ENCODE measurements around the gene DRAM2.
A peak's percentile ranks its signal among the peaks of the same experiment; 100 is the strongest.
"Not testable (repeated sequence)": the region's sequence is repeated elsewhere in the genome, so short reads cannot be mapped to it uniquely, and the experiment has no call there.

The DRAM2 gene

GRCh38 chr1:111142356-111142975 lies 2.6 kb upstream of the DRAM2 start:
- no peak for FAIRE-seq
- DNase-seq (ENCODE audit: low spot score) = no peak

DNA sequence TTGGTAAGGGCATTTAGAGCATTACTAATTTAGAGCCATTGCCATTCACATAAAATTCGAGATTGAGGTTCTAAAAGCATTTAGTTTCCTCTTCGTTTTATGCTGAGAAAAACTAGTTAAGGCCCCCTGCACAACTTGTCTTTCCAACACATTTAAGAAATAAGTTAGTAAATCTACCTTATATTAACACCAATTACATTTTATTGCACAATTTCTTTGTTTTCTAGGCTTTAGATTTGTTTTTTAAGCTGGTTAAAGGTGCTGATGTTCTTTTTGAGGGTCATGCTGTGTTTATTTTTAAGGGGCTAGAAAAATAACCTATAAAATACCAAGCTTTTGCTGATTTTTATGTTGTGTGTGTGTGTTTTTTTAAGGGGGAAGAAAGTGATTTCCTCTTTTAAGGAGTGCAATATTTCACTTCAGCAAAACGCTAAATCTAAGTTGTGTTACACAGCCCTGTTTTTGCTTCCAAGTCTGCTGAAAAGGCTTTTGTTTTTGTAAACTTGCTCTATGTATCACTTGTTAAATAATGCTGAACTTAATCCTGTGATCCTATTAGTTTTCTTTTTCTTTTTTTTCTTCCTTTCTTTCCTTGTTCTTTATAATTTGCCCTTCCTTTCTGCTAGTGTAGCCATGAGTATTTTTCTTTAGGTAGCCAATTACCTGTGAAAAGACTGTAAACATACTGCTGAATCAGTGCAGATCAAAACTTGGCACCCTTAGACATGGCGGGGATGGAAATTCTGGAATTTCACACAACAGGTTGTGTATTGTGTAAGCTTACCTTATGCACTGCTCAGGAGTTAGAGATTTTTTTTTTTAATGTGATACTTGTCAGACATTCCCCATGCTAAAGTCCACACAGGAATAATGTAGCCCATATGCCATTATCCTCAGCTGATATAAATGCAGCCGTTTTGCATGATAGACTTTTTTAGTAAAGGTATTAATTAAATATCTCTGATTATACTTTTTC lies 1.6 kb upstream of the DRAM2 start:
- FAIRE-seq (no peak), DNase-seq (ENCODE audit: low spot score) (no peak)

GRCh38 chr1:111140680-111140967 lies 731 bp upstream of the DRAM2 start:
- FAIRE-seq (no peak), DNase-seq (ENCODE audit: low spot score) (peak; percentile 45)

- DNase-seq (ENCODE audit: low spot score) = peak; percentile 51
- FAIRE-seq = no peak
Measured at GRCh38 chr1:111139324-111139955, 453 bp downstream of the DRAM2 start.

DNA sequence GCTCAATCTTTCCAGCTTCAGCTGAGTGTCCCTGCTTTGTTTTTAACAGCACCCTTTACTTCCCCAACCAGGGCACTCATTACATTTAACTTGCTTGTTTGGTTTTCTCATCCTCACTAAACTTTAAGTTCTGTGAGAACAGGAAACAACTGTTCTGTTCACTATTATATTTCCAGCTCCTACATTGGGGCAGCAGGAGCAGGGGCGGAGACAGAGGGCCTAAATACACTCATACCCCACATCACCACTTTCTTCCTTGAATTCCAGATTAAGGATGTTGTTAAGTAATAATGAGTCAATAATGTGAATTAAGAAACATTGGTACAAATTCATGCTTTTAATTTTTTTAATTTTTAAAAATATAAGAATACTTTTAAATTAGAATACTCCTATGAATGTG lies 6.0 kb downstream of the DRAM2 start:
- no peak for FAIRE-seq
- DNase-seq (ENCODE audit: low spot score) = no peak

DNA sequence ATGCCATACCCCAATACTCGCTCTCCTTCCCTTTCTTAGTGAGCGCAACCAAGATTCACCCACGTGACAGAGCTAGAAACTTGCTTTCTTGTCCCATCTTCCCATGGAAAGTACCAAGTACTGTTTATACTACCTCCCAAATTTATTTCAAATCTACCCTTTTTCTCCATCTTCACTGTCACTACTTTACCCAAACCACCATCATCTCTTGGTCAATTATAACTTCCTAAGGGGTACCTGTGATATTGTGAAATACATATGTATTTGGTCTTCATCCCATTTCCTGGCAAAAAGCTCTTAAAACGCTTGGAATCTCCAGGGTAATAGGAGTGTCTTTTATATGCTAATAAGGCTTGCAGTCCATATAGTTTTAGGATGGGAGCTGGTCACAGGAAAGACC lies 8.2 kb downstream of the DRAM2 start:
- FAIRE-seq (no peak), DNase-seq (ENCODE audit: low spot score) (no peak)

DNA sequence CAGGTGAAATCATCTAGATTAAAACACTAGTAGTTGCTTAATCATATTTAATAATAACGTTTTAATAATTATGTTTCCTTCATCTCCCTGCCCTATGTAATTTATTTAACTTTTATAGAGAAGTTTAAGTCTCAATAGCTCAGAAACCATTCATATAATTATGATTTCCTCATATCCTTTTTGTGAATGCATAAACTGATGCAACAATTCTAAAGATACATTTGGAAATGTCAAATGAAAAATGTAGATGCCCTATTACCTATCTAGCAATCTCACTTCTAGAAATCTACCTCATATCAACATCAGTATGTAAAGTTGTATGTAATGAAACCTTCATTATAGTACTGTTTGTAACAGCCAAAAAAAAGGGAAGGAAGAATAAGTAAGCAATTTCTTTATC lies 10.5 kb downstream of the DRAM2 start:
- FAIRE-seq (no peak), DNase-seq (ENCODE audit: low spot score) (no peak)

- DNase-seq (ENCODE audit: low spot score) = no peak
- no peak for FAIRE-seq
Measured at GRCh38 chr1:111127923-111128643, 11.8 kb downstream of the DRAM2 start.

DNA sequence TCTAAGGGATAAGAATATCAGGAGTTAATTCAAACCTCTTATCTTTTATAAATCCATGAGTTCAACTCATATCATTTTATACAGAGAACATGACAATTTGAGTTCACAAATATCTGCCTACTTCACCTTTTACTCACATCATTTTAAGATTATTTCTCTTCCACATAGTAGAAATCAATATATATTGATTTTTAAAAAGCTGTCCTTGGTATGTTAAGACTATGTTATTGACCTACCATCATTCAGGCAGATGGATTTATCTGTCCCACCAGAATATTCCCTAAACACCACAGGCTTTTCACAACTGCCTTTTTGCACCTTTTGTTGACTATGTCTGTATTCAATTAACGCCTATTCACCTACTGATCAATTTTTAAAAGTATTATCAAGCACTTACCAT lies 13.5 kb downstream of the DRAM2 start:
- DNase-seq (ENCODE audit: low spot score) = no peak
- FAIRE-seq = no peak

GRCh38 chr1:111116496-111116895 lies 23.4 kb downstream of the DRAM2 start:
- FAIRE-seq = no peak
- no peak for DNase-seq (ENCODE audit: low spot score)

DNA sequence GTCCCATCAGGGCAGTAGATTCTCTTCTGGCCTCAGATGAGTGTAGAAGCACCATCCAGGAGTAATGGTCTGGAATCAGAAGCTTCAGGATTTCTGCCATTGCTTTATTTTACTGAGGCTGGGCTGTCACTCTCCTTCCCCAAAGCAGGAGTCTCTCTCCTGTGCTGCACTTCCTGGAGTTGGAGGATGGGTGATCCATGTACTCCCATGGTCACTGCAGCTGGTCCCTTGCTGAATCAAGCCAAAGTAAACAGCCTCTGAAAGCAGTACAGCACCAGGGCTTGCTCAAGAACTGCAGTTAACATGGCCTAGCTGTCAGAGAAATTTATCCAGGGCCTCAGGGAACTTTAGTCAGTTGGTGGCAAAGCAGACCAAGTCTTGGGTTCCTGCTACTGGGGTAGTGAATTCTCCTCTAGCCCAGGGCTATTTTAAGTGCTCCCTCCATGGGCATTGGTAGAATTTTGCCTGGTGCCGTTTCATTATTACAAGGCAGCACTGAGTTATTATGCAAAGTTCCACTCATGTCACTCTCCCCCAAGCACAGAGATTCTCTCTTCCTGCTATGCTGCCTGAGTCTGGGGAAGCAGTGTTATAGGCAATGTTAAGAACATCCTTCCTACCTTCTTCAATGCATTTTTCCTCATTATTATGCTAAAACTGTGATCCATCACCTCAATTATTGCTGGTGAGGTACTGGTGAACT lies 29.5 kb downstream of the DRAM2 start:
- no peak for DNase-seq (ENCODE audit: low spot score)
- no peak for FAIRE-seq

DNA sequence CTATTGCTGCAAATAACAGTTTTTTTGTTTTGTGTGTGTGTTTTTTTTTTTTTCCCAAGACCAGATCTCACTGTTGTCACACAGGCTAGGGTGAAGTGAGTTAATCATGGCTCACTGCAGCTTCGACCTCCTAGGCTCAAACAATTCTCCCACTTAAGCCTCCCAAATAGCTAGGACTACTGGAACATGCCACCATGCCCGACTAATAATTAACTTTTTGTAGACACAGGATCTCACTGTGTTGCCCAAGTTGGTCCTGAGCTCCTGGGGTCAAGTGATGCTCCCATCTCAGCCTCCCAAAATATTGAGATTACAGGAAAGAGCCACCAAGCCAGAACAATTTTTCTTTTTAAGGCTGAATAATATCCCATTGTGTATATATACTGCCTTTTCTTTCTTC lies 34.9 kb downstream of the DRAM2 start:
- no peak for FAIRE-seq
- no peak for DNase-seq (ENCODE audit: low spot score)

GRCh38 chr1:111101854-111102642 lies 37.8 kb downstream of the DRAM2 start:
- DNase-seq (ENCODE audit: low spot score) (no peak), FAIRE-seq (no peak)

DNA sequence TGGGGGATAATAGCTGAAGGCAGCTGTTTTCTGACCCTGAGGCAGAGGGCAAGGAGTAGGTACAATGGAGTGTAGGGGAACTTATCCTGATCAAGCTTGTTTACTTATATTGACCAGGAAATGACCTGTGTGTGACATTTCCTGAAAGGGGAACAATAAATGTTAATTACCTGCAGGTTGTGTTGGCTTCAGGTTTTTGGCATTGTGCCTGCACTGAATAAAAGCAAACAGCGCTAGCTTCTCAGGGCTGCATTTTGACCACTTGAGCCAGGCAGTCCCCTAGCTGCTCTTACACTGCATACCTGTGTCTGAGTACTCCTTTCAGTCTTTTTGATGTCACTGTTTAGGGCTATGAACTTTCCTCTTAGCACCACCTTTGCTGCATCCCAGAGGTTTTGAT lies 40.6 kb downstream of the DRAM2 start:
- DNase-seq (ENCODE audit: low spot score) (no peak), FAIRE-seq (no peak)

DNA sequence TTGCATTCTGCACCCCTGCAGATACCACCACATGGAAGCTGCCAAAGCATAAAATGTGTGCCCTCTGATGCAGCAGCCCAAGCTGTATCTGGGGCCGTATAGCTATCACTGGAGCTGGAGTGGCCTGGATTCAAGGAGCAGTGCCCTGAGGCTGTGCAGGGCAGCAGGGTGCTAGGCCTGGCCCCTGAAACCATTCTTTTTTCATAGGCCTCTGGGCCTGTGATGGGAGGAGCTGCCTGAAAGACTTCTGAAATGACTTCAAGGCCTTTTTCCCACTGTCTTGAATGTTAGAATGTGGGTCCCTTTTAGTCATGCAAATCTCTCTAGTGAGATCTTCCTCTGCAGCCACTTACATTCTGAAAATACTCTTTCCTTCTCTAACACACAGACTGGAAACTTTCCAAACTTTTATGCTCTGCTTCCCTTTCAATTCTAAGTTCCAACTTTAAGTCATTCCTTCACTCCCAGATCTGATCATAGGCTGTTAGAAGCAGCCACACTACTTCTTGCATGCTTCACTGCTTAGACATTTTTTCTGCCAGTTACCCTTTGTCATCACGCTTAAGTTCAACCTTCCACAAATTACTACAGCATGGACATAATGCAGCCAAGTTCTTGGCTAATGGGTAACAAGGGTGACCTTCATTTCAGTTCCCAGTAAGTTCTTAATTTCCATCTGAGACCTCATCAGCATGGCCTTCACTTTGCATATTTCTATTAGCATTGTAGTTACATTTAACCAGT lies 42.4 kb downstream of the DRAM2 start:
- DNase-seq (ENCODE audit: low spot score) (no peak), FAIRE-seq (no peak)

GRCh38 chr1:111095421-111095820 lies 44.5 kb downstream of the DRAM2 start:
- FAIRE-seq; DNase-seq (ENCODE audit: low spot score): not testable (repeated sequence)

DNA sequence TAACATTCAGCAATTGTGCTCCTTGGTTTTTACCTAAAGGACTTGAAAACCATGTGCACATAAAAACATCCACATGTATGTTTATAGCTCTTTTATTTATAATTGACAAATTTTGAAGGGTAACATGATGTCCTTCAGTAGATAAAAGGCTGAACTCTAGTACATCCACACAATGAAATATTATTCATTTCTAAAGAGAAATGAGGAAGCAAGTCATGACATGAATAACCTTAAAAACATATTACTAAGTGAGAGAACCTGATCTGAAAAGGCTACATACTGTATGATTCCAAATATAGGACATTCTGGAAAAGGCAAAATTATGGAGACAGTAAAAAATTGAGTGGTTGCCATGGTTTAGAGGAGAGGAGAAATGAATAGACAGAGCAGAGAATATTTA lies 50.3 kb downstream of the DRAM2 start:
- FAIRE-seq (no peak), DNase-seq (ENCODE audit: low spot score) (no peak)

DNA sequence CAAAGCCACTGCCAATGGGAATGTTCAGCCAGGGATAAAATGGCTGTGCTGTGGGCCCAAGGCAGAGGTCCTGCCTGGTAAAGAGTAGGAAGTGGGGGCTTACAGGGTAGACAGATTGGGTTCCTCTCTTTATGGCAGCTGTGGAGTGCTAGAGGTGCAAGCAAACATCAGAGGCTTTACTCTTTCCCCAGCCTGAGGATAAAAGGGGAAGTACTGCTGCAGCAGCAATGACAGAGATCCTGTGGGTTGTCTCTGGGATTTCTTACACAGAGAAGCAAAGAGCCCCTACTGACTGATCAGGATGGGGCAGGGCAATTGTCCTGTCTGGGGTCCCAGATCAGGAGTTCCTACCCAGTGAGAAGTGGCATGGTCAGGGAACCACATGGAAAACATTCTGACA lies 54.2 kb downstream of the DRAM2 start:
- FAIRE-seq (no peak), DNase-seq (ENCODE audit: low spot score) (no peak)

GRCh38 chr1:111084999-111085398 lies 54.9 kb downstream of the DRAM2 start:
- no peak for FAIRE-seq
- DNase-seq (ENCODE audit: low spot score) = no peak

Measured in RCC 7860 (cell line).